Measurements from ENCODE around the gene TNFRSF1A. TPM values are rescaled to one million over a fixed set of nuclear protein-coding genes. Genes with fewer than 3 reads are reported as not detected.

TNFRSF1A gene
- total and polyA plus RNA-seq, 2 of the 13 experiments (the other 11 are each of a cell fraction or from before 2014, with no cell fraction given) = 41.5 to 61.2 TPM

DNA sequence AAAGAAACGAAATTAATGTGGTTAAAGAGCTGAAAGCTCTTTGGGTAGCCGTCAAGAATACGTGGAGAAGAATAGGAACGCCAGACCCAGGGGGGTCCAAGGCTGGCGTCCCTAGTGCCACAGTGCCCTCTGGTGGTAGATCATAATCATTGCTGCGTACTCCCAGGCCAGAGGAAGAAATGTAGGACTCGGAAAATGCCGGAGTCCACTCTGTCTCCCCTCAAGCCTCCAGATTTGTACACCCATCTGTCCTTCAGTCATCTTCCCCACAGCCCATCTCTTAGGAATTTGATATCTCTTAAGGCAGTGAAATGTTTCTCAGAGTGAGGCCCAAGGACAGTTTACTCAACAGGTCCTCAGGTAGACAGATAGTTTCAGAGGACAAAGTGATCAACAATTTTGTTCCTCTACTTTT, 56.8 kb downstream of the TNFRSF1A start (continued):
- TF ChIP-seq, protein P1, sequence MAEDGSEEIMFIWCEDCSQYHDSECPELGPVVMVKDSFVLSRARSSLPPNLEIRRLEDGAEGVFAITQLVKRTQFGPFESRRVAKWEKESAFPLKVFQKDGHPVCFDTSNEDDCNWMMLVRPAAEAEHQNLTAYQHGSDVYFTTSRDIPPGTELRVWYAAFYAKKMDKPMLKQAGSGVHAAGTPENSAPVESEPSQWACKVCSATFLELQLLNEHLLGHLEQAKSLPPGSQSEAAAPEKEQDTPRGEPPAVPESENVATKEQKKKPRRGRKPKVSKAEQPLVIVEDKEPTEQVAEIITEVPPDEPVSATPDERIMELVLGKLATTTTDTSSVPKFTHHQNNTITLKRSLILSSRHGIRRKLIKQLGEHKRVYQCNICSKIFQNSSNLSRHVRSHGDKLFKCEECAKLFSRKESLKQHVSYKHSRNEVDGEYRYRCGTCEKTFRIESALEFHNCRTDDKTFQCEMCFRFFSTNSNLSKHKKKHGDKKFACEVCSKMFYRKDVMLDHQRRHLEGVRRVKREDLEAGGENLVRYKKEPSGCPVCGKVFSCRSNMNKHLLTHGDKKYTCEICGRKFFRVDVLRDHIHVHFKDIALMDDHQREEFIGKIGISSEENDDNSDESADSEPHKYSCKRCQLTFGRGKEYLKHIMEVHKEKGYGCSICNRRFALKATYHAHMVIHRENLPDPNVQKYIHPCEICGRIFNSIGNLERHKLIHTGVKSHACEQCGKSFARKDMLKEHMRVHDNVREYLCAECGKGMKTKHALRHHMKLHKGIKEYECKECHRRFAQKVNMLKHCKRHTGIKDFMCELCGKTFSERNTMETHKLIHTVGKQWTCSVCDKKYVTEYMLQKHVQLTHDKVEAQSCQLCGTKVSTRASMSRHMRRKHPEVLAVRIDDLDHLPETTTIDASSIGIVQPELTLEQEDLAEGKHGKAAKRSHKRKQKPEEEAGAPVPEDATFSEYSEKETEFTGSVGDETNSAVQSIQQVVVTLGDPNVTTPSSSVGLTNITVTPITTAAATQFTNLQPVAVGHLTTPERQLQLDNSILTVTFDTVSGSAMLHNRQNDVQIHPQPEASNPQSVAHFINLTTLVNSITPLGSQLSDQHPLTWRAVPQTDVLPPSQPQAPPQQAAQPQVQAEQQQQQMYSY (CRISPR knock-in tag; IDR thresholded peaks at IDR 0.05) = no peak
- TF ChIP-seq, protein P2, sequence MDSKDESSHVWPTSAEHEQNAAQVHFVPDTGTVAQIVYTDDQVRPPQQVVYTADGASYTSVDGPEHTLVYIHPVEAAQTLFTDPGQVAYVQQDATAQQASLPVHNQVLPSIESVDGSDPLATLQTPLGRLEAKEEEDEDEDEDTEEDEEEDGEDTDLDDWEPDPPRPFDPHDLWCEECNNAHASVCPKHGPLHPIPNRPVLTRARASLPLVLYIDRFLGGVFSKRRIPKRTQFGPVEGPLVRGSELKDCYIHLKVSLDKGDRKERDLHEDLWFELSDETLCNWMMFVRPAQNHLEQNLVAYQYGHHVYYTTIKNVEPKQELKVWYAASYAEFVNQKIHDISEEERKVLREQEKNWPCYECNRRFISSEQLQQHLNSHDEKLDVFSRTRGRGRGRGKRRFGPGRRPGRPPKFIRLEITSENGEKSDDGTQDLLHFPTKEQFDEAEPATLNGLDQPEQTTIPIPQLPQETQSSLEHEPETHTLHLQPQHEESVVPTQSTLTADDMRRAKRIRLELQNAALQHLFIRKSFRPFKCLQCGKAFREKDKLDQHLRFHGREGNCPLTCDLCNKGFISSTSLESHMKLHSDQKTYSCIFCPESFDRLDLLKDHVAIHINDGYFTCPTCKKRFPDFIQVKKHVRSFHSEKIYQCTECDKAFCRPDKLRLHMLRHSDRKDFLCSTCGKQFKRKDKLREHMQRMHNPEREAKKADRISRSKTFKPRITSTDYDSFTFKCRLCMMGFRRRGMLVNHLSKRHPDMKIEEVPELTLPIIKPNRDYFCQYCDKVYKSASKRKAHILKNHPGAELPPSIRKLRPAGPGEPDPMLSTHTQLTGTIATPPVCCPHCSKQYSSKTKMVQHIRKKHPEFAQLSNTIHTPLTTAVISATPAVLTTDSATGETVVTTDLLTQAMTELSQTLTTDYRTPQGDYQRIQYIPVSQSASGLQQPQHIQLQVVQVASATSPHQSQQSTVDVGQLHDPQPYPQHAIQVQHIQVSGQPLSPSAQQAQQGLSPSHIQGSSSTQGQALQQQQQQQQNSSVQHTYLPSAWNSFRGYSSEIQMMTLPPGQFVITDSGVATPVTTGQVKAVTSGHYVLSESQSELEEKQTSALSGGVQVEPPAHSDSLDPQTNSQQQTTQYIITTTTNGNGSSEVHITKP (CRISPR knock-in tag; IDR thresholded peaks at IDR 0.05; ENCODE audit: low read depth) = no peak
- TF ChIP-seq, protein P3, sequence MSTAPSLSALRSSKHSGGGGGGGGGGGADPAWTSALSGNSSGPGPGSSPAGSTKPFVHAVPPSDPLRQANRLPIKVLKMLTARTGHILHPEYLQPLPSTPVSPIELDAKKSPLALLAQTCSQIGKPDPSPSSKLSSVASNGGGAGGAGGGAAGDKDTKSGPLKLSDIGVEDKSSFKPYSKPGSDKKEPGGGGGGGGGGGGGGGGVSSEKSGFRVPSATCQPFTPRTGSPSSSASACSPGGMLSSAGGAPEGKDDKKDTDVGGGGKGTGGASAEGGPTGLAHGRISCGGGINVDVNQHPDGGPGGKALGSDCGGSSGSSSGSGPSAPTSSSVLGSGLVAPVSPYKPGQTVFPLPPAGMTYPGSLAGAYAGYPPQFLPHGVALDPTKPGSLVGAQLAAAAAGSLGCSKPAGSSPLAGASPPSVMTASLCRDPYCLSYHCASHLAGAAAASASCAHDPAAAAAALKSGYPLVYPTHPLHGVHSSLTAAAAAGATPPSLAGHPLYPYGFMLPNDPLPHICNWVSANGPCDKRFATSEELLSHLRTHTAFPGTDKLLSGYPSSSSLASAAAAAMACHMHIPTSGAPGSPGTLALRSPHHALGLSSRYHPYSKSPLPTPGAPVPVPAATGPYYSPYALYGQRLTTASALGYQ (CRISPR knock-in tag; IDR thresholded peaks at IDR 0.05) = no peak
